Fibroblast of skin of left quadriceps (primary cell): ENCODE data around the gene SLMAP.
A peak's percentile ranks its signal among the peaks of the same experiment; 100 is the strongest.

Experiments
- DNase-seq, 2 experiments: peaks; one replicate each; pipeline ENCODE4 v3.0.0-alpha.2; 2013; ENCODE audit warnings: low read depth in 2 of 2

SLMAP gene

DNA sequence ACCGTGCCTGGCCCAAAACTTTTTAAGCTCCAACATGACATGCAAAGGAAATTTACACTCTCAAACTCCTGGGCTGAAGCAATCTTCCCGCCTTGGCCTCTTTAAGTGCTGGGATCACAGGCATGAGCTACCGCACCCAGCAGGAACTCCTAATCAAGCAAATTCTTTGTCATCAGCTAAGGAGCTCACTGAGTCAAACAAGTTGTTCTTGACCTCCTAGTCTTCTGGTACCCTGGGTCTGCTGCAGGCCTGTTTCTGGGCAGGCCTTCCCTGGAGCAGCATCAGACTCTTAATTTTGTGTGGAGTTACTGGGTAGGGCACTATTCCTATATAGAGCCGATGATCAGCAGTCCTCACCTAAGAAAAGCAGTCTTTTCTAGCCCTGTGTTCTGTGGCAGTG, 183.7 kb downstream of the SLMAP start:
- DNase-seq: no peak

DNA sequence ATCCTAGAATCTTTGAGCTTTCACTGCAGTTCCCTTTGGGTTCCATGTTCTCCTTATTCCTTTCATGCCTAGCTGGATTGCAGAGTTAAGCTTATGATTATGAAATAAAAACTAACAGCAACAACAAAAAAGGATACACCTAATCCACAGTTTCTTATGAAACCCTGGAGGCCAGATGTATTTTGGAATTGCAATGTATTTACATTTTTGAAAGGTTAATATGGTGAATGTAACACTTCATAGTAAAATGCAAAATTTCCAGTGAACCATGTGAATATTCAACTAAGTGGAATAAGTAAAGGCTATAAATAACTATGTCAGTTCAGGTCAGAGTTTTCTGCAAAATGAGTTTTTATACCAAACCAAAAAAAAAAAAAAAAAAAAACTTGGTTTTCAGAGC, 186.3 kb downstream of the SLMAP start:
- DNase-seq: no peak

DNA sequence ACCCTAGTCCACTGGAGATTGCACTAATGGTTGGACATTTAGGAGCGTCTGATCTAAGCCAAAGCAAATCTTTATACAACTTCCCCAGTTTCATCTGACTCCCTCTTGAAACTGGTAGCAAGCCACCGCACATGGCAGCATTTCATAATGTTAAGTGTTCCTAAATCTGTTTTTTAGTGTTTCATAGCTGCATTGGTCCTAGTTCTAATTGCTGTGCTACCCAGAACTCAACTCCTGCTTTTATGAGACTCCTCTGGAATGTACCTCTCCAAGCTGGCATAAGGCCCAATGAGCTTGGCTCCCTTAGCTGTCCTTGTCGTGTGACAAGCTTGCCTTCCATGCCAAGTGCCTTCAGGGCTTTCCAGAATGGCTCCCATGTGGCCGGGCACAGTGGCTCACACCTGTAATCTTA, 186.8 kb downstream of the SLMAP start:
- DNase-seq: no peak

DNA sequence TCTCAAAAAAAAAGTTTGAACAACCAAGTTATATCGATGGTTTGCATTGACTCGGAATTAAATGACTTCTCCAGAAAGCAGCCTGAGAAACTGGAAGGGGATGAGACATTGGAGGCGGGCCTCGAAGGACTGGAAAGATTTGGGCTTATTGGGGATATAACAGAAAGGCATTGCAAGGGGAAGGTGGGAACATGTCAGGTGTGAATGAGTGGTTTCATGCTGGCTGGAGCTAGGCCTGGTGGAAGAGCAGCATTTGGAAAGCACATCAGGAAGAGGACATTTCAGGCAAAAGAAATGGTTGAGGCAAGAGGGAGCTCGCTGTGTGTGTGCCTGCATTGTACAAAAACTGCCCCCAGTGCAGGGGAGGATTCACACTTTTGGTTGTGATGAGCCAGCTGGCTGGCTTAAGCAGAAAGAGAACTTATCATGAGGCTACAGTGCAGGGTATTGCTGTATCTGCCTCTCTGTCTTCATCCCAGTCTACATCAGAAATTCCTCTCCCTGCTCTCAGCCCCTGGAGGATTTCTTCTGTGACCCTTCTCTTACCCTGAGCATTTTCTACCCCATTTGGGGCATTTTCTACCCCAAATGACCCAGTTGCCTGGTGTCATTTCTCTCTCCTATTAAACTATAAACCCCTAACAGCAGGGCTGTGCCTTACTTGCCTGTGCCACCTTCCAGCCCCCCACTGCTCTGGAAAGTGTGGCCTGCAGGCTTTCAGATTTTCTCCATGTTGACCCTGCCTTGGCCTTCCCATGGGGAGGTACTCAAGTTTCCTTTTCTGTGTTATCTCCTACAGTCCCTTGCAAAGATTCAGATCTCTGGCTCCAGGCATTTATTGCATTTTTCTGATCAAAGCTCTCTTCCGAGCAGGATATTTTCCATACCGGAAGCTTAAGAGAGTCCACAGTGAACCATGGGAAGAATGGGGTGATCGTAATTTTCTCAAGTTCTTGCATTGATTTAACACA, 187.7 kb downstream of the SLMAP start:
- DNase-seq: no peak

DNA sequence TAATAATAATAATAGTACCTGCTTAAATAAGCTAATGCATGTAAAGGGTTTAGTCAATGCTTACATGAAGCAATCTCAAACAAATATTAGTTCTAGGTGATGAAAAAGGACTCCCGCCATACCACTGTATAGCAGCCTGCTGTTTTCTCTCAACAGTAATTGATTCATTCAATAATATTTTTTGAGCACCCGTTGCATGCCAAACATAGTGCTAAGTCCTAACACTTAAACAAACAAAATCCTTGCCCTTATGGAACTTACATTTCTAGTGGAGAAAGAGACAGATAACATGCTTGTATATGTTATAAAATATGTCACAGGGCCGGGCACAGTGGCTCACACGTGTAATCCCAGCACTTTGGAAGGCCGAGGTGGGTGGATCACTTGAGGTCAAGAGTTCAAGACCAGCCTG, 190.9 kb downstream of the SLMAP start:
- no peak for DNase-seq

DNA sequence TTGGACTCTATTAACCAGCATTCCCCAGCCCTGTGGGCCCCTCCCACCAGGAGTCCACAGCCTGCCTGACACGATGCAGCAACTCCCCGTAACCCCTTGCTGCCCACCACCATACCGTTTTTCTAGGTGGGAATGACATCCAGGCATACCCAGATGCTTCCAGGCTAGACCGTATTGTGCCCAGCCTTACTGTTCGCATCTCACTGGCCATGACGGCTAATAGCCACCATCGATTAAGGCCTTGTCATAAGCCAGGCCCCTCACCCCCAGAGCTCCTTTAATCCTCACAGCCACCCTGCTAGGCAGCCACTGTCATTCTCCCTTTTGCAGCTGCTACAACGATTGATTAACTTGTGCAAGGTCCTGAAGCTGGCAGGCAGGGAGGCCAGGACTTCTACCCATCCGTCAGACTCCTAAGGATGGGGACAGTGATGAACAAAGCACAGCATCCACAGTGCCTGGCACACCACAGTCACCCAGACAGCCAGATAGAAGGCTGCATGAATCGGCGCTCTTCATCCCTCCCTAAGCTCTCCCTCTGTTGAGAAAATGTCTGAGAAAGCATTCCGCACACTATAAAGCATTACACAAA, 192.1 kb downstream of the SLMAP start:
- no peak for DNase-seq

DNA sequence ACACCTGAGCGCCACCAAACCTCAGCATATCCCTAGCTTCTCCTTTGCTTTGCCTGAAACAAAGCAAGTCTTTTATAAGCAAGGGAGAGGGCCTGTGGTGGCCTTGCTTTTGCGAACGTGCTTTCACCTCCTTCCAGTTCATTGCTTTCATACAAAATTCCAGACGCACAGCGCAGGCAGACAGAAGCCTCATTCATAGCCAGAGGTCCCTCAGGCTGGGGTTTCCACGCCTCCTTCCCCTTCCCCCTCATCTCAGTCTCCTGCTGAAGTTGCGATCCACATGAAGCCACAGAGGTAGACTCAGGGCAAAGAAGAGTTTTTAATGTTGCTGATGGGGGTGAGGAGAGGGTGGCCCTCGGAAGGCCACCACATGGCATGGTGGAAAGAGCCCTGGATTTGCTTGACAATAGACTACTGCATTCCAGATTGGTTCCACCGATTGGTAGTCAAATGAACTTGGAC, 192.7 kb downstream of the SLMAP start:
- no peak for DNase-seq

DNA sequence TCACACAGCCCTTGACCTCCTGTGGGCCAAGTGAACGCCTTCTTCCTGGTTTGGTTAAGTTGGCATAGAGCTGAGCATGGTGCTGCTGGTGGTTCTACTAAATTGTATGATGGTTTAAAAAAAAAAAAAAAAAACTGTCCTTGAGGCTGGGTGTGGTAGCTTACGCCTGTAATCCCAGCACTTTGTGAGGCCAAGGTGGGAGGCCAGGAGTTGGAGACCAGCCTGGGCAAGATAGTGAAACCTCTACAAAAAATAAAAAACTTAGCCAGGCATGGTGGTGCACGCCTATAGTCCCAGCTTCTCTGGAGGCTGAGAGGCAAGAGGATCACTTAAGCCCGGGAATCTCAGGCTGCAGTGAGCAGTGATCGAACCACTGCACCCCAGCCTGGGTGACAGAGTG, 193.2 kb downstream of the SLMAP start:
- DNase-seq: no peak

DNA sequence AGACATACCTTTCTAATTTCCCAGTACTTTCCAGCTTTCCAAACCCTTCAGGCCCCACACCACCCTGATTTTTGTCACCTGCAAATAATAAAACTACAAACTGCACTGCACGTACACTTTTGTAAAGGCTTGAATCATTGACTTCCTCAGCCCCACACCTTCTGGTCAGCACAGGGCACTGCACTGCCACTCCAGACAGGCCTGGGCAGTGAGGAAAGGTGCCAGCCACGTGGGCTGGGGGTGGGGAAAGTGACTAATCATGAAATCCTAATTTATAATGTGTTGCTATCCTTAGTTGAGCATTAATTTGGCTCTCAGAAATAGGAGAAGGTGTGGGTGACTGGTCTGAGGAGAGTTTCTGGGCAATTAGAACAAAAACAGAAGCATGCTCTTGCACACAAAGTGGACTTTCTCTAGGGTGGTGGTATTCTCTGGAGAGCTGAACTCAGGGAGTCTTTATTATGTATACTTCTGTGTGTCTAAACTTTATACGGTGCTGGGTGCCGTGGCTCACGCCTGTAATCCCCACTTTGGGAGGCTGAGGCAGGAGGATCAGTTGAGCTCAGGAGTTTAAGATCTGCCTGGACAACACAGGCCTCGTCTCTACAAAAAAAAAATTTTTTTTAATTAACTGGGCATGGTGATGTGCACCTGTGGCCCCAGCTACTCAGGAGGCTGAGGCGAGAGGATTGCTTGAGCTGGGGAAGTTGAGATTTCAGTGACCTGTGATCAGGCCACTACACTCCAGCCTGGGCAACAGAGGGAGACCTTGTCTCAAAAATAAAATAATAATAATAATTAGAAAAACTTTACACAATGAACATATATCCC, 193.9 kb downstream of the SLMAP start:
- DNase-seq: no peak

DNA sequence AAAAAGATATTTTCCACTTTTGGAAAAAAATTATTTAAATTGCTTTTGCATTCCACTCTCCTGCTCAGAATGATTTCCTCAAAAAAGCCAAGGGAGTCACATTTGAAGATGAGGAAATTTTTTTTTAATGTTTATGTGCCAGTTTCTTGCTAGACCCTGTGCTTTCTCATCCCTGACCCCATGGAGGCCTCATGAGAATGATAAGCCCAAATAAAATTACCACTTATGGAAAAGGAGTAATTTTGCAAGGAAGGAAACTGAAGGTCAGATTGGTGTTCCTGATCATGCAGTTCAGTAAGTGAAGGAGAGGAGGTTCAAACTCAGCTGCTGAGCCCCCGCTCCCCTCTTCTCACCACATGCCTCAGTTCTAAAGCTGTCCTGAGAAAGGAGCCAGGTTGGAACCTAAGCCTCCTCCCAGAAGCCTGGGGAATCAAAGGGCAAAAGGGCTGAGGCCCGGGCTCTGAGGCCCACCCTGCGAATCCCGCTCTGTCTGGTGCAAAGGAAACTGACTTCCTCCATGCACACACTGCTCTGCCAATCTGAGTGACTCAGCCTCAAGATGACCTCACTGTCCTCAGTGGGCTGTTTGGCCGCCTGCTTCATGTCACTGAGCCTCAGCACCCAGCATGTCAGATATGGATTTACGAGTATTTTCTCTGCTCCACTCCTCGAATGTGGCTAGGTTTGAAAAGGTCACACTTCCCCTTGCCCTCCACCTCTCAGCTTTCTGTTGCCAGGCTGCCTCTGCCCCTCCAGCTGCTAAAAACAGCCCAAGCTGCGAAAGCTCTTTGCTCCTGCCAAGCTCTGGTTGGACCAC, 195.2 kb downstream of the SLMAP start:
- peak in 1 of 2 experiments; percentile 36 for DNase-seq

DNA sequence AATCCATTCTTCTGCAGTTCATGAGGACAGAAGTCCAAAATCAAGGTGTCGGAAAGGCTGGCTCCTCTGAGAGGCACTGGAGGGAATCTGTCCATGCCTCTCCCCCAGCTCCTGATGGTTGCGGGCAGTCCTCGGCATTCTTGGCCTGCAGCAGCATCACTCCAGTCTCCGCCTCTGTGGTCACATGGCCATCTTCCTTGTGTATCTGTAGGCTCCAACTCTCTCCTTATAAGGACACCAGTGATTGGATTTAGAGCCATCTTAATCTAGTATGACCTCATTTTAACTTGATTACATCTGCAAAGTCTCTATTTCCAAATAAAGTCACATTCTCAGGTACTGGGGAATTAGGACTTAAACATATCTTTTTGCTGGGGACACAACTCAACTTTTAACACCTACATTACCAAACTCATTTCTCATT, 196.1 kb downstream of the SLMAP start:
- DNase-seq: peak; percentile 84 to 85

DNA sequence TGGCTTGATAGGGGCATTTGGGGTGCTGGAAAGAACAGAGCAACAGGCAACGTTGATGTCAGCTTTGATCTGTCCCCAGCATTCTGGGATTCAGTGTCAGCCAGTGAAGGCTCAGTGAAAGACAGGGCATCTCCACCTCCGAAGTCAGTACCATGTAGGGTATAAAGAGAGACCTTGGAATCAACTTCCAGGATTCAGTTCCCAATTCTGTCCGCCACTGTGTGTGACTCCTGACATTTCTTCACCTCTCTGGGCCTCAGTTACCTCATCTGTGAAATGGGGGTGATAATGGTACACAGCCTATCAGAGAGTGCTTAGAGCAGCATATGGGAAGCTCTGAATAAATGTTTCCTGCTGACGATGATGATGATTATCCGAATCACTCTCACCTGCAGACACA, 196.5 kb downstream of the SLMAP start:
- DNase-seq: no peak

DNA sequence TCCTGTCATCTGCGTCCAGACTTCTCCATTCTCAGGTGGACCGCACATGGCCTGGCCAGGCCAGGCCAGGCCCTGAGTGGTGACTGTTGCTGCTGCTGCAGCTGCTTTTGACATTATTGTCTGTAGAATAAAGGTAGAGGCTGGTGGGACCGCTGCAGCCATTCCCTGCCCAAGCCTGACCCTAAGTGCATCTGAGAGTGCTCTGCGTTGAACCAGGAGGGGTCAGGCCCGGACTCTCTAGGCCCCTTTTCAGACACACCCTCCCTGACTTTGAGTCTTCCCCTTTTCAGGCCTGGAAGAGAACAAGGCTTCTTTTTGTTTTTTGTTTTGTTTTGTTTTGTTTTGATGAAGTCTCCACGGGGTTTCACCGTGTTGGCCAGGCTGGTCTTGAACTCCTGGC, 197.5 kb downstream of the SLMAP start:
- DNase-seq: no peak

DNA sequence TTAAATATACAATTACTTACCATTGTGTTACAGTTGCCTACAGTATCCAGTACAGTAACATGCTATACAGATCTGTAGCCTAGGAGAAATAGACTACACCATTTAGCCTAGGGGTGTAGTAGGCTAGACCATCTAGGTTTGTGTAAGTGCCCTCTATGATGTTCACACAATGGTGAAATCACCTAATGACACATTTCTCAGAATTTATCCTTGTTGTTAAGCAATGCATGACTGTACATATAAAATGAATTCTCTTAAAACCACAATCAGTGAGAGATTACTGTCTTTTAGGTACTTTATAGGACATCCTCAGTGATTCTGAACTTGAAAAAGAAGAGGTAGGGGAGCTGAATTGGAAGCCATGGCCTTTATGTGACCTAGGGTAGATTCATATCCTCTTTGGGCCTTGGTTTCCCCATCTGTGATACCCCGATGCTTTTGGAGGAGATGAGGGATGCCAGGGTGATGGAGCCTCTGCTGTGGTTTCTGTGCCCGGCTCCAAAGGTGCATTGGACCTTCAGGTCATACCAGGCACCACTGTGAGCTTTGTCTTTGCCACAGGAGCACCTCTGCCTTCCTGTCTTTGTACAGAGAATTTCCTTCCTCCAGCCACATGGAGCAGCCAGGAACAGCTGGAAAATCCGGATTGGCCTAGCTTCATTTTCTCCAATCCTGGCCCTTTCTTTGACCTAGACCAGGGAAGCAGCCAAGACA, 200.2 kb downstream of the SLMAP start:
- peak; percentile 87 to 88 for DNase-seq

DNA sequence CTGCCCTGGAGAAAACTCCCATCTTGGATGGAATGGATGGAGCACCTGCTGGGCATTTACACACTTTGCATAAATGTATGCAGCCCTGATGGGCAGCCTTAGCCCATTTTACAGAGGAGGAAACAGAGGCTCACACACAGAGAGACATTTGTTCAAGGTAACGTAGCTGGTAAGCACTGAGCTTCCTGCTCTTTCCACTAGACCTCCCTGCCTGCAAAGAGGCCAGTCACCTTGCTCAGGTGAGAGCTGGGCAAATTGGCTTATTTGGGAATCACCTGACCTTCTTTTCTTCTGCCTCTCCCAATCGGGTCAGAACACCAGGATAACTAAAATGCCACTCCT, 200.7 kb downstream of the SLMAP start:
- DNase-seq: no peak

DNA sequence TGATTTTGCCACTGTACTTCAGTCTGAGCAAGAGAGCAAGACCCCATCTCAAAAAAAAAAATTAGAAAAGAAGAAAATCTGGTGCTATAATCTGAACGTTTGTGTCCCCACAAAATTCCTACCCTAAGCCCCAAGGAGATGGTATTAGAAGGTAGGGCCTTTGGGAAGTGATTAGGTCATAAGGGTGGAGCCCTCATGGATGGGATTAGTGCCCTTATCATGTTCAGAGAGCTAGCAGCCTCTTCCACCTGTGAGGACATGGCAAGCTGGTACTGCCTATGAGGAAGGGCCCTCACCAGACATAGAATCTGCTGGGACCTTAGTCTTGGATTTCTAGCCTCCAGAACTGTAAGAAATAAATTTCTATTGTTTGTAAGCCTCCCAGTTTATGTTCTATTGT, 201.7 kb downstream of the SLMAP start:
- DNase-seq: no peak

DNA sequence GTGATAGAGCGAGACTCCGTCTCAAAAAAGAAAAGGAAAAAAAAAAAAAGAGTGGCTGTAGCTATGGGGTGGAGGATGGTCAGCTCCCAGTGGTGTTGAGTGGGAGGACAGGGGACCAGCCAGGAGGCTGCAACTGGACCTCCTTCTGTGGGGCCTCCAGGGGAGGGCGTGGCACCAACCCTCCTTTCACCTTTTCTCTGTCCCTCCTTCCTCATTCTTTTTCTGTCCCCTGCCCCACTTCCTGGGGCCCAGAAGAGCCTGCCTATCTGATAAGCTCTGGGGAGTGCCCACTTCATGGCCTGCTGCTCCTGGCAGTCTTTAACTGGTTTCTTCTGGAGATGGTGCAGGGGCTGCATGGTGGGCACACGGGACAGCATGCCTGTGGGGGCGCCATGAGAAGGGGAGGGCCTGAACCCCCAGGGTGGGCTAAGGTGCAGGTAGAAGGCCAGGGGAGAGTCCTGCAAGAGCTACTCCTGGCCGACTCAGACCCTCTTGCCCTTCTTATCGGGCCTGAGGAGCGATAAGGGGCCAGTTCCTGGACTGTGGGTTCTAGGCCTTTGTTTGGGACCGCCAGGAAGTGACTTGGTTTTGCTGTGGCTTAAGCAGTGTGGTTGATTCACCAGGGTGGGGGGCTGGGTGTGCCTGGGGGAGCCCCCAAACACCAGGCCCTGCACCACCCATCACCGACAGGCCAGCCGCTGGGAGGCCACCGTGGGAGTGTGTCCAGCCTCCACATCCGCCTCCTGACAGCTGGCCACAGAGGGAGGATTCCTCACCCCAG, 202.7 kb downstream of the SLMAP start:
- no peak for DNase-seq

DNA sequence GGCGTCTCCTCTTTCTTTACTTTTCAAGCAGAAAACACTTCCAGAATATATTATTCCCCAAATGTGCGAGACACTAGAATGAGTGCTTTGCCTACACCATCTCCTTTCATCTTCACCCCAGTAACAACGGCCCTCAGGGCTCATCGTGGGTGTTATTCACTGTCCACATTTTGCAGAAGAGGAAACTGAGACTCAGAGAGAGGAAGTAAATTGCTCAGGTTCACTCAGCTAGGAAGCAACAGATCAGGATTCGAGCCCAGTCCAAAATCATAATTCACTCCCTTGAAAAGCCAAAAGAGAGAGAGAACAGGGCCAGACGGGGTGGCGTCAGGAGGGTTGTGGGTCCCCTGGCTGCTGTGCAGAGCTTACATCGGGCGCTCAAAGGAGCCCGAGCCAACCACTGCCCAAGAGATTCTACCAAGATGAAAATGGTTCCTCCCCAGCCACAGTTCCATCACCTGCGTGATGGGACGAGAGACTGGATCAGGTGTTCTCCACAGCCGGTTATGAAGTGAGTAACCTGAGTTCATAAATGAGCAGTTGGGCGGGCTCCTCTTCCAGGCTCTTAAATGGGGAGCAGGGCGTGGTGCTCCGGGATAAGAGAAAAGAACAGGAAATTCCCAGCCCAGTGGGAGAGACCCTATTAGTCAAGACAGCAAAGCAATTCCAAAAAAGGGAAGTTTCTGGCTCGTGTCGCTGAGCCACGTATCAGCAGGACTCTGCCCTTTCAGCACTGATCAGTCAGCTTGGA, 203.5 kb downstream of the SLMAP start:
- no peak for DNase-seq

DNA sequence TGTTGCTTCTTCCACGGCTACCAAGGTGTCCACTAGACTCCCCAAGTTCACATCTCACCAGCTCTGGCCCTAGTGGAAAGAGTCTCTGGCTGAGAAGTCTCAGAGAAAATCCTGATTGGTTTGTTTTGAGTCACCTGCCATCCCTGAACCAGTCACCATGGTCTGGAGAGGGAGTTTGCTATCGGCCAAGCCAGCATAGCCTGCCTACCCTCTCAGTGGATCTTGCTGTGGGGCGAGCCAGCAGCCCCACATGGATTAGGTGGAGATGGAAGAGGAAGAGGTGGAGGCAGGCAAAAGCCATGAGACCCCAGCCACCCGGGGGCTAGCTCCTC, 204.0 kb downstream of the SLMAP start:
- no peak for DNase-seq
